RWPE2 (cell line): ENCODE results near the gene CDH6.

Source experiments
- ATAC-seq: fragments of 200-7000 bp; cut with Tn5 transposase; 3 replicates; pipeline ENCODE4 v1.9.1; 2021; ENCODE audit warnings: low read depth
- DNase-seq: peaks from one replicate; pipeline ENCODE4 v3.0.0-alpha.2; 2020; ENCODE audit warnings: low spot score
- H3K27ac ChIP-seq: fragments of 450-650 bp; 2 replicates; pipeline ENCODE4 v1.5.1; 2017; ENCODE audit warnings: mild to moderate bottlenecking; ENCODE audit not compliant: poor library complexity, severe bottlenecking
- H3K27me3 ChIP-seq: fragments of 250-450 bp; sonication (Bioruptor Pico); 2 replicates; pipeline ENCODE4 v1.5.1; 2021; ENCODE audit warnings: mild to moderate bottlenecking, moderate library complexity; ENCODE audit not compliant: insufficient read depth, poor library complexity, severe bottlenecking
- H3K36me3 ChIP-seq: fragments of 250-450 bp; sonication (Bioruptor Pico); 2 replicates; pipeline ENCODE4 v1.5.1; 2020; ENCODE audit warnings: low read depth, mild to moderate bottlenecking, moderate library complexity
- H3K4me1 ChIP-seq: fragments of 250-450 bp; sonication (Bioruptor Pico); 2 replicates; pipeline ENCODE4 v1.5.1; 2021; ENCODE audit warnings: mild to moderate bottlenecking, moderate library complexity; ENCODE audit not compliant: insufficient read depth, poor library complexity, severe bottlenecking
- H3K4me3 ChIP-seq: fragments of 250-450 bp; sonication (Bioruptor Pico); 2 replicates; pipeline ENCODE4 v1.5.1; 2021; ENCODE audit warnings: mild to moderate bottlenecking, moderate library complexity; ENCODE audit not compliant: severe bottlenecking
- H3K9me3 ChIP-seq: fragments of 250-450 bp; sonication (Bioruptor Pico); 2 replicates; pipeline ENCODE4 v1.5.1; 2021; ENCODE audit warnings: mild to moderate bottlenecking, moderate library complexity; ENCODE audit not compliant: severe bottlenecking
- CTCF ChIP-seq: fragments of 450-650 bp; IDR thresholded peaks from one replicate; pipeline ENCODE4 v1.5.1; 2017; ENCODE audit warnings: mild to moderate bottlenecking, moderate library complexity; ENCODE audit not compliant: poor library complexity, severe bottlenecking

The CDH6 gene

GRCh38 chr5:31194468-31194813 is 955 bp downstream of the CDH6 start:
- H3K9me3 ChIP-seq: no peaks in the 10 kb centered on the region
- H3K36me3 ChIP-seq: no peaks in the 10 kb centered on the region
- no peaks in the 10 kb centered on the region for H3K4me1 ChIP-seq
- H3K27me3 ChIP-seq: peaks cover 83% of the 10 kb centered on the region
- no peak overlapping the region for H3K27ac ChIP-seq
- H3K4me3 ChIP-seq: no peak overlapping the region
- no peak for TF ChIP-seq CTCF
- DNase-seq: no peak
- ATAC-seq: peak; percentile 17; the same call in 1 of the 3 replicates

GRCh38 chr5:31194892-31195555 is 1.5 kb downstream of the CDH6 start:
- H3K9me3 ChIP-seq: no peaks in the 10 kb centered on the region
- no peak for DNase-seq
- H3K4me1 ChIP-seq: no peaks in the 10 kb centered on the region
- H3K27me3 ChIP-seq: peaks cover 80% of the 10 kb centered on the region
- peak; percentile 57 for ATAC-seq
- H3K4me3 ChIP-seq: no peak overlapping the region
- H3K36me3 ChIP-seq: no peaks in the 10 kb centered on the region
- H3K27ac ChIP-seq: no peak overlapping the region
- TF ChIP-seq CTCF: no peak

GRCh38 chr5:31196309-31196708 is 2.8 kb downstream of the CDH6 start:
- no peaks in the 10 kb centered on the region for H3K4me1 ChIP-seq
- H3K36me3 ChIP-seq: no peaks in the 10 kb centered on the region
- H3K9me3 ChIP-seq: no peaks in the 10 kb centered on the region
- peak; percentile 8 for TF ChIP-seq CTCF
- H3K27me3 ChIP-seq: peaks cover 75% of the 10 kb centered on the region
- H3K27ac ChIP-seq: no peak overlapping the region
- no peak for DNase-seq
- H3K4me3 ChIP-seq: no peak overlapping the region
- no peak for ATAC-seq

GRCh38 chr5:31197183-31197582 is 3.7 kb downstream of the CDH6 start:
- H3K27me3 ChIP-seq: peaks cover 66% of the 10 kb centered on the region
- DNase-seq: no peak
- H3K27ac ChIP-seq: no peak overlapping the region
- no peak for TF ChIP-seq CTCF
- ATAC-seq: no peak
- no peaks in the 10 kb centered on the region for H3K4me1 ChIP-seq
- no peak overlapping the region for H3K4me3 ChIP-seq
- H3K9me3 ChIP-seq: no peaks in the 10 kb centered on the region
- no peaks in the 10 kb centered on the region for H3K36me3 ChIP-seq

- peaks cover 34% of the 10 kb centered on the region for H3K27me3 ChIP-seq
- DNase-seq (no peak), ATAC-seq (no peak)
- H3K4me3 ChIP-seq: no peak overlapping the region
- no peaks in the 10 kb centered on the region for H3K36me3 ChIP-seq
- no peaks in the 10 kb centered on the region for H3K9me3 ChIP-seq
- H3K27ac ChIP-seq: no peak overlapping the region
- no peaks in the 10 kb centered on the region for H3K4me1 ChIP-seq
- TF ChIP-seq CTCF: no peak
Observed at GRCh38 chr5:31204958-31205357, 11.5 kb downstream of the CDH6 start.
